ENCODE data around the gene TARDBP. TPM values are rescaled to one million over a fixed set of nuclear protein-coding genes. Genes with fewer than 3 reads are reported as not detected.

Gene TARDBP
- total and polyA plus RNA-seq, 2 experiments from 2014 or later, result 204 to 313 TPM

- no peak overlapping the region for H3K4me3 ChIP-seq
- H3K27ac Mint-ChIP-seq, result no peak overlapping the region
- H3K4me3 Mint-ChIP-seq, result no peak overlapping the region; the same call in 2 of the 3 replicates
- H3K79me2 ChIP-seq (replicated peaks; ENCODE audit: insufficient read depth), result no peaks in the 10 kb centered on the region
- no peak for TF ChIP-seq EZH2phosphoT487 (IDR thresholded peaks at IDR 0.05; ENCODE audit: unreplicated experiment)
- H3K36me3 ChIP-seq (ENCODE audit: insufficient read depth), result no peaks in the 10 kb centered on the region
- no peak for DNase-seq (ENCODE audit: low spot score)
- no peaks in the 10 kb centered on the region for H3K36me3 Mint-ChIP-seq (ENCODE audit: low read depth)
- H3K27ac ChIP-seq (ENCODE audit: low read depth), result no peak overlapping the region
- H4K20me1 ChIP-seq (replicated peaks; ENCODE audit: insufficient read depth), result no peaks in the 10 kb centered on the region
- peaks cover 5% of the 10 kb centered on the region for H3K4me1 ChIP-seq (ENCODE audit: insufficient read depth)
- H3K27me3 ChIP-seq (ENCODE audit: insufficient read depth), result no peaks in the 10 kb centered on the region
- H3K27me3 Mint-ChIP-seq (ENCODE audit: insufficient read depth, low read depth, poor library complexity), result peaks cover 7% of the 10 kb centered on the region
- 0 out of 2 replicates have a peak, but pooled peaks cover 2% of the 10 kb centered on the region for H3F3A ChIP-seq (replicated peaks; ENCODE audit: low read depth)
- ATAC-seq, result no peak
- peaks cover 4% of the 10 kb centered on the region for H3K4me1 Mint-ChIP-seq
- H3K4me2 ChIP-seq, result no peak overlapping the region
- H2AFZ ChIP-seq, result no peak overlapping the region
- no peaks in the 10 kb centered on the region for H3K9me2 ChIP-seq (ENCODE audit: insufficient read depth)
- H3K9me3 Mint-ChIP-seq, result no peaks in the 10 kb centered on the region
Observed at GRCh38 chr1:11044086-11044848, 31.8 kb downstream of the TARDBP start.

DNA sequence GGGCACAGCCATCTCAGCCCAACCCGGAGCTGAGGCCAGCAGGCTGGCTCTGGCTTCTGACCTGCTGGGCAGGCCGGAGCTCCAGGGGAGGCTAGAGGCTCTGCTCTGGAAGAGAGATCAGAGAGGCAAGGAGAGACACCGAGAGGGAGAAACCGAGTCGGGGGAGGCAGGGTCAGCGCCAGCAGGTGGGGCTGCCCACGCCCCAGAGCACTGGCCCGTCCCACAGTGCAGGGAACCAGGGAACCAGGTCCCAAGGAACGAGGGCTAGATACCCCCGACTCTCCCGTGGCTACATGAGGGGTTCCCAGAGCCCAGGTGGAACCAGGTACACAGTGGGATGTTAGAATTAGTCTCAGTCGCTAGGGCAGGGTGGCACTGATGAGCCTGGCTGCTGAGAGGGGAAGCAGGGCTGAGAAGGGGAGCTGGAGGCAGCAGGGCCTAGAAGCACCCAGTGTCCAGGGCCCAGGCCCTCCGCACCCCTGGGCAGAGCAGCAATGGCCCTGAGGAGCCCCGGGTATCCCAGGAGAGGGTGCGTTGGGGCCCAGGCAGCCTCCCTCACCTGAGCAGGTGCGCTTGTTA is 32.5 kb downstream of the TARDBP start:
- ATAC-seq, result no peak
- H3K36me3 ChIP-seq (ENCODE audit: insufficient read depth), result no peaks in the 10 kb centered on the region
- peak overlapping the region; percentile 35; the same call in 1 of the 2 replicates for H3K4me2 ChIP-seq
- DNase-seq (ENCODE audit: low spot score), result no peak
- Mint-ChIP-seq H3K36me3 (ENCODE audit: low read depth) (no peaks in the 10 kb centered on the region), H3K4me1 (peaks cover 4% of the 10 kb centered on the region), H3K27ac (no peak overlapping the region), H3K4me3 (no peak overlapping the region; the same call in 1 of the 3 replicates), H3K9me3 (no peaks in the 10 kb centered on the region), H3K27me3 (ENCODE audit: insufficient read depth, low read depth, poor library complexity) (peaks cover 7% of the 10 kb centered on the region)
- H3K4me3 ChIP-seq, result no peak overlapping the region; the same call in 1 of the 2 replicates
- H3F3A ChIP-seq (replicated peaks; ENCODE audit: low read depth), result 0 out of 2 replicates have a peak, but pooled peaks cover 2% of the 10 kb centered on the region
- no peaks in the 10 kb centered on the region for H3K9me2 ChIP-seq (ENCODE audit: insufficient read depth)
- no peaks in the 10 kb centered on the region for H3K27me3 ChIP-seq (ENCODE audit: insufficient read depth)
- peaks cover 5% of the 10 kb centered on the region for H3K4me1 ChIP-seq (ENCODE audit: insufficient read depth)
- no peaks in the 10 kb centered on the region for H4K20me1 ChIP-seq (replicated peaks; ENCODE audit: insufficient read depth)
- H3K79me2 ChIP-seq (replicated peaks; ENCODE audit: insufficient read depth), result no peaks in the 10 kb centered on the region
- H3K27ac ChIP-seq (ENCODE audit: low read depth), result no peak overlapping the region
- peak overlapping the region; percentile 87; the same call in 1 of the 2 replicates for H2AFZ ChIP-seq
- TF ChIP-seq JUNB (IDR thresholded peaks at IDR 0.05; ENCODE audit: unreplicated experiment), result no peak
- TF ChIP-seq EZH2phosphoT487 (IDR thresholded peaks at IDR 0.05; ENCODE audit: unreplicated experiment), result no peak
- TF ChIP-seq ZNF331 (CRISPR knock-in tag; IDR thresholded peaks at IDR 0.05; ENCODE audit: low read depth), result no peak
- TF ChIP-seq, protein P1, sequence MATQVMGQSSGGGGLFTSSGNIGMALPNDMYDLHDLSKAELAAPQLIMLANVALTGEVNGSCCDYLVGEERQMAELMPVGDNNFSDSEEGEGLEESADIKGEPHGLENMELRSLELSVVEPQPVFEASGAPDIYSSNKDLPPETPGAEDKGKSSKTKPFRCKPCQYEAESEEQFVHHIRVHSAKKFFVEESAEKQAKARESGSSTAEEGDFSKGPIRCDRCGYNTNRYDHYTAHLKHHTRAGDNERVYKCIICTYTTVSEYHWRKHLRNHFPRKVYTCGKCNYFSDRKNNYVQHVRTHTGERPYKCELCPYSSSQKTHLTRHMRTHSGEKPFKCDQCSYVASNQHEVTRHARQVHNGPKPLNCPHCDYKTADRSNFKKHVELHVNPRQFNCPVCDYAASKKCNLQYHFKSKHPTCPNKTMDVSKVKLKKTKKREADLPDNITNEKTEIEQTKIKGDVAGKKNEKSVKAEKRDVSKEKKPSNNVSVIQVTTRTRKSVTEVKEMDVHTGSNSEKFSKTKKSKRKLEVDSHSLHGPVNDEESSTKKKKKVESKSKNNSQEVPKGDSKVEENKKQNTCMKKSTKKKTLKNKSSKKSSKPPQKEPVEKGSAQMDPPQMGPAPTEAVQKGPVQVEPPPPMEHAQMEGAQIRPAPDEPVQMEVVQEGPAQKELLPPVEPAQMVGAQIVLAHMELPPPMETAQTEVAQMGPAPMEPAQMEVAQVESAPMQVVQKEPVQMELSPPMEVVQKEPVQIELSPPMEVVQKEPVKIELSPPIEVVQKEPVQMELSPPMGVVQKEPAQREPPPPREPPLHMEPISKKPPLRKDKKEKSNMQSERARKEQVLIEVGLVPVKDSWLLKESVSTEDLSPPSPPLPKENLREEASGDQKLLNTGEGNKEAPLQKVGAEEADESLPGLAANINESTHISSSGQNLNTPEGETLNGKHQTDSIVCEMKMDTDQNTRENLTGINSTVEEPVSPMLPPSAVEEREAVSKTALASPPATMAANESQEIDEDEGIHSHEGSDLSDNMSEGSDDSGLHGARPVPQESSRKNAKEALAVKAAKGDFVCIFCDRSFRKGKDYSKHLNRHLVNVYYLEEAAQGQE (IDR thresholded peaks at IDR 0.05; ENCODE audit: unreplicated experiment), result no peak
- no peak for TF ChIP-seq POLR2AphosphoS5 (IDR thresholded peaks at IDR 0.05; ENCODE audit: low read depth)
- no peak for TF ChIP-seq ETS1 (IDR thresholded peaks at IDR 0.05)
- no peak for TF ChIP-seq EZH2 (IDR thresholded peaks at IDR 0.05; ENCODE audit: low read depth, unreplicated experiment)
- TF ChIP-seq NANOG (IDR thresholded peaks at IDR 0.05; ENCODE audit: borderline replicate concordance), result no peak
- TF ChIP-seq CTCF (conservative IDR thresholded peaks at IDR 0.05; ENCODE audit: low read depth in 2 of 2), result no peak
